CD1c-positive myeloid dendritic cell (primary cell): ENCODE data around the gene GLYR1.

ENCODE experiments used
- DNase-seq: peaks from one replicate; pipeline ENCODE4 v3.0.0-alpha.2; 2016; ENCODE audit errors: extremely low spot score

GLYR1 gene

GRCh38 chr16:4880006-4880580 lies 33.0 kb upstream of the GLYR1 start:
- no peak for DNase-seq

GRCh38 chr16:4879049-4879448 lies 32.0 kb upstream of the GLYR1 start:
- DNase-seq = no peak

GRCh38 chr16:4877380-4877685 lies 30.2 kb upstream of the GLYR1 start:
- DNase-seq = no peak

- DNase-seq = no peak
Measured at GRCh38 chr16:4876646-4877379, 29.7 kb upstream of the GLYR1 start.

- no peak for DNase-seq
Measured at GRCh38 chr16:4874666-4875065, 27.6 kb upstream of the GLYR1 start.

GRCh38 chr16:4873091-4873490 lies 26.0 kb upstream of the GLYR1 start:
- no peak for DNase-seq

GRCh38 chr16:4871071-4871470 lies 24.0 kb upstream of the GLYR1 start:
- DNase-seq = no peak

GRCh38 chr16:4870138-4870671 lies 23.1 kb upstream of the GLYR1 start:
- no peak for DNase-seq

GRCh38 chr16:4869147-4869805 lies 22.2 kb upstream of the GLYR1 start:
- no peak for DNase-seq

GRCh38 chr16:4868535-4868934 lies 21.4 kb upstream of the GLYR1 start:
- no peak for DNase-seq

GRCh38 chr16:4868026-4868425 lies 20.9 kb upstream of the GLYR1 start:
- DNase-seq = no peak

GRCh38 chr16:4866586-4866985 lies 19.5 kb upstream of the GLYR1 start:
- DNase-seq = no peak

GRCh38 chr16:4865231-4865860 lies 18.3 kb upstream of the GLYR1 start:
- DNase-seq = no peak

GRCh38 chr16:4864728-4865127 lies 17.6 kb upstream of the GLYR1 start:
- no peak for DNase-seq

- DNase-seq = no peak
Measured at GRCh38 chr16:4862639-4863038, 15.6 kb upstream of the GLYR1 start.

- no peak for DNase-seq
Measured at GRCh38 chr16:4860727-4861342, 13.7 kb upstream of the GLYR1 start.

GRCh38 chr16:4859900-4860255 lies 12.8 kb upstream of the GLYR1 start:
- DNase-seq = no peak

GRCh38 chr16:4859190-4859899 lies 12.3 kb upstream of the GLYR1 start:
- DNase-seq = no peak

- DNase-seq = no peak
Measured at GRCh38 chr16:4855804-4856203, 8.7 kb upstream of the GLYR1 start.

GRCh38 chr16:4855371-4855770 lies 8.3 kb upstream of the GLYR1 start:
- DNase-seq = no peak

- DNase-seq = peak; percentile 31
Measured at GRCh38 chr16:4852221-4852872, 5.3 kb upstream of the GLYR1 start.
